DMS153 treated with DMSO at 0.1 percent for 48 hours (cell line): Measurements from ENCODE around the gene RHPN2.
A peak's percentile ranks its signal among the peaks of the same experiment; 100 is the strongest.
"Not testable (repeated sequence)": the region's sequence is repeated elsewhere in the genome, so short reads cannot be mapped to it uniquely, and the experiment has no call there.

ENCODE experiments used
- DNase-seq: peaks from one replicate; lab custom pipeline; 2025; ENCODE audit not compliant: unreplicated experiment; lab: John Stamatoyannopoulos, UW

Gene RHPN2

DNA sequence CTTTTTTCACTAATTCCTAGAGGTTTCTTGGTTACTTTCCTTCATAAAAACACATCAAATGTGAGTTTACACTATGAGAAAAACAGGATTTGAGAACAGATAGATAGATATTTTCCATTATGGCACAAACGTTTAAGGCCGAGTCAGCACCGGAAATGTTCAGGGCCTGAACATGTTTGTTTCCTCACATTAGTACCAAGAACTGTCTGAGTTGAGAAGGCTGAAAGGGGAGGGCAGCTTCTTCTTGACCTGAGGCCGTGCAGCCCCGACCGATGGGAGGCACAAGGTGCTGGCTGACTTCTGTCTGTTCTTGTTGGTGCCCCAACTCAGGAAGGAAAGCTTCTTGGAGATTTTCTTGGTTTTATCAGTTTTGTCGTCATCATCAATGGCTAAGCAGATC, 84.9 kb downstream of the RHPN2 start:
- not testable (repeated sequence) for DNase-seq

DNA sequence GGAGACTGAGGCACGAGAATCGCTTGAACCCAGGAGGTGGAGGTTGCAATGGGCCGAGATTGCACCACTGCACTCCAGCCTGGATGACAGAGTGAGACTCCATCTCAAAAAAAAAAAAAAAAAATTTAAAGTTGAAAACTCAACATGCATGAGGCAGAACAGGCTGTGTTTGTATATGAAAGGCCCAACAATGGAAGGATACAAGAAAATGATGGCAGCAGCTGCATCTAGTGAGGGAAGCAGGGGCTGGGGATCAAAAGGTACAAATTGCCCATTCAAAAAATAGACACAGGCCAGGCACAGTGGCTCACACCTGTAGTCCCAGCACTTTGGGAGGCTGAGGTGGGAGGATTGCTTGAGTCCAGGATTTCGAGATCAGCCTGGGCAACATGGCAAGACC, 86.9 kb downstream of the RHPN2 start:
- DNase-seq: not testable (repeated sequence)

GRCh38 chr19:32977280-32977679, 87.4 kb downstream of the RHPN2 start:
- DNase-seq: no peak

- peak; percentile 76 for DNase-seq
Observed at GRCh38 chr19:32976223-32976805, 88.4 kb downstream of the RHPN2 start.

DNA sequence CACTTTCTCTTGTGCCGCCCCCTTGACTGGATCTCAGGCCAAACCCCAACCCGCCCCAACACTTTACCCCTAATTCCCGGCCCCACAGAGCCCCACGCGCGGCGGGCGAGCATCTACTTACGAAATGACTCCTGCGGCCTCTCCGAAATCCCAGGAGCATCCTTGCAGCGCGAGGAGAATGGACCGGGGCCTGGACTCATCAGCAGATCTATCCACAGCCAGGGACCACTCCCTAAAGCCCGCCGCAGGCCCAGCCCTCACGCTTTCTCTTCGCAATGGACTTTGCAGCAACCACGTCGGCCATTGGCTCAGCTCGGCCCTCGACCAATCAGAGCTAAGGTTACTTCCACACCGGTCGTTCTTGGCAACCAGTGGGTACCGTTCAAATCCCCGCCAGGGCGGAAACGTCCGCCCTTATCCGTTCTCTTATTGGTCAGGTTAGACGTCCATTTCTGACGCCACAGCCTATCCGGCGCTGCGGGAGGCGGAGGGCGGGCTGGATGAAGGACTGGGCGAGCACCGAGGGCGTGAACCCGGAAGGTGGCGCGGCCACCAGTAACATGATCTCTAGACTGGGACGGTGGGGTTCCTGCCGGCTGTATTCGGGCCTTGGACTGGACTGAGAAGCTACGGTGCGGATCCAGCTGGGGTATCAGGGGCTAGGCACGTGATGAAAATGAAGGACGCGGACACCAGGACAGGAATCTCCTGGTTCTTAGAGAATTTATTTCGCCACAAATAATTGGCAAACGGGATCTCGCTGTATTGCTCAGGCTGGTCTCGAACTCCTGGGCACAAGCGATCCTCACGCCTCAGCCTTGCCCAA, 92.8 kb downstream of the RHPN2 start, which contains the start of the genes CEP89 and FAAP24:
Gene CEP89 (minus strand): TSS at position 244 of the 826 bp plus-strand sequence. CDS start 84 bp downstream, at position 160.
Gene FAAP24 (plus strand): TSS at position 528 of the 826 bp plus-strand sequence. CDS start 955 bp downstream, outside the sequence.
- peak; percentile 91 for DNase-seq

DNA sequence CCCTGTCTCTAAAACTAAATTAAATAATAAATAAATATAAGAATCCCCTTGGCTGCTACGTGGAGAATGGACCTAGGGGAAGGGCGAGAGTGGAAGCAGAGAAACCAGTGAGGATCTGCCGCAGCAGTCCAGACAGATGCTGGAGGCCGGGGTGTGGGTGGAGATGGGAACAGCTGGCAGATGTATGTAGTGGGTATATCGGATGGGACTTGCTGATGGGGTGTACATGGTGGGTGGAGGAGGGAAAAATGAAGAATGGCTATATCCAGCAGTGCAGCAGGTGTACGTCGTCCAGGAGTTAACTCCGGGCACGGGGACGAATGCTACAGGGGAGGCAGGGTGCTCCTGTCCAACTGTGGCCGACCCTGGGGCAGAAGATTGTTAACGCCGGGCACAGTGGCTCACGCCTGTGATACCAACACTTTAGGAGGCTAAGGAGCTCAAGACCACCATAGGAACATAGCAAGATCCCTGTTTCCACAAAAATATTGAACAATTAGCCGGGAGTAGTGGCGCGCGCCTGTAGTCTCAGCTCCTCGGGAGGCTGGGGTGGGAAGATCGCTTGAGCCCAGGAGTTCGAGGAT, 93.6 kb downstream of the RHPN2 start:
- no peak for DNase-seq

DNA sequence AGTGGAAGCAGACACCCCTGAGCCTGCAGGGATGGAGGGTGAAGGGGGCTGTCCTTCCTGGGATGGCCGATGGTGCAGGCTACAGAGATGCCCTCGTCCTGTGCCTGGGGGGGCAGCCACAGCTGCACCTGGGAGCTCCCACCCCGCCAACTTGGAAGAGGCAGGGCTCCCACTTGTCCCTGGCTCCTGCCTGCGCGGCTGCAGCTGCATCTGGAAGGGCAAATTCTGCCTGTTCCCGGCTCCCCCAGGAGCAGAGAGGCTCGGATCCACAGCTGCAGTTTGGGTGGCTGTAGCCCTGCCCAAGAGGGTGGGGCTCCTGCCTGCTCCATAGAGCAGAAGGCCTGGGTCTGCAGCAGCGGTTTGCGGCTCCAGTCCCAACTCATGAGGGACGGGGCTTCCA, 95.1 kb downstream of the RHPN2 start:
- DNase-seq: no peak

- no peak for DNase-seq
Observed at GRCh38 chr19:32966750-32967149, 97.9 kb downstream of the RHPN2 start.

GRCh38 chr19:32945260-32945659, 119.4 kb downstream of the RHPN2 start:
- DNase-seq: no peak

DNA sequence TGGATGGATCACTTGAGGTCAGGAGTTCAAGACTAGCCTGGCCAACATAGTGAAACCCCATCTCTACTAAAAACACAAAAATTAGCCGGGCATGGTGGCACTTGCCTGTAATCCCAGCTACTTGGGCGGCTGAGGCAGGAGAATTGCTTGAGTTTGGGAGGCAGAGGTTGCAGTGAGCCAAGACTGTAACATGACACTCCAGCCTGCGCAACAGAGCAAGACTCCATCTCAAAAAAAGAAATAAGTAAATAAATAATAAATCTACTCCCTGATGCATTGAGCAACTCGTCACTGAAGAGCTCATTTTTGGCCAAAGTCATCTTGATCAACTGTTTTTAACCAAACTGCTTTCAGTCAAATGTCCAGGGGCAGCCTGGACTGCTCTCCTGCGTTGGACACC, 123.4 kb downstream of the RHPN2 start:
- not testable (repeated sequence) for DNase-seq

GRCh38 chr19:32936065-32936464, 128.6 kb downstream of the RHPN2 start:
- no peak for DNase-seq

DNA sequence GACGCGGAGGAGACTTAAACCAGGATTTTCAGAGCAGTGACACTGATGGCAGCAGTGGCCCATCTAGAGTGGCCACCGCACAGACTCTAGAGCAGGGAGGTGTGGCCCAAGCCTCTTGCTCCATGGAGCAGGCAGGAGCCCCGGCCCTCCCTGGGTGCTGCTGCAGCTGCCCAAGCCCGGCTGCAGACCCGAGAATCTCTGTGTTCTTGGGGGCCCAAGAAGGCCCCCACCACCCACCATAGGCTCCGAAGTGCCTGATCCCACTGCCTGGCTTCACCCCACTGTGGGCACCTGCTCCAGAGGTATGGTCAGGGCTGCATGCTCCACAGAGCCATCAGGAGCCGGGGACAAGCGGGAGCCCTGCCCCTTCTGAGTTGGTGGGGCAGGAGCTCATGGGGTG, 129.1 kb downstream of the RHPN2 start:
- no peak for DNase-seq

DNA sequence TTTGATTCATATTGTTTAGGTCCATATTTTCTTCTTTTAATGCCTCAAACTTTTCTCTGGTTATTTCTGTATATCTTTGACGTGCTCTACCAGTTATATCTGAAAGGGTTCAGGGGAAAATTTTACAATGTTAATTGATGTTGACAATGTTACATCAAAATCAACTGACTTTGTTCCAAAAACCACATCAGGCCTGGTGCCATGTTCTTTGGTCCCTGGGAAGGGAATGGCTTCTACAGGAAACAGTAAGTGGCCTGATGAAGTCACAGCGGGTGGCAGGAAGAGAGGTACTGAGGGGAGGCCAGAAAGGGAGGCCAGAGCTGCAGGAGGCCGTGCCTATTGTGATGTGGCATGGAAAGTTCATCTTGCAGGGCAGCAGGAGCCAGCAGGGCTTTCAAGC, 131.1 kb downstream of the RHPN2 start:
- DNase-seq: no peak

DNA sequence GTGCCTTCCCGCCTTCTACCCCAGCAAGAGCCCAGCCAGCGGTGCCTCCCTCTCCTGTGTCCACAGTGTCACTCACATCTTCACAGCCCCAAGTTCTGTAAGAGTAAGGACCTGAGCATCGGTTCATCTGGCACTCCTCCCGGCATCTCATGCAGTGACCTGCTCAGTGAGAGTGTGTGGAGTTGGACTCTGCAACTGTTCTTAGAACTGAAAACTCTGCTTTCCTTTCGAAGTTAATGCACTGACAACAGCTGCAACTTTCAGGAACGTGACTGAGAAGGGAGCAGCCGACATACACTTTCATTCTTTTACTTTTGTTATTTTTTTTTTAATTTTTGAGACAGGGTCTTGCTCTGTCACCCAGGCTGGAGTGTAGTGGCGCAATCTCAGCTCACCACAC, 134.1 kb downstream of the RHPN2 start:
- DNase-seq: no peak

- no peak for DNase-seq
Observed at GRCh38 chr19:32928806-32929205, 135.9 kb downstream of the RHPN2 start.
